Measurements from ENCODE around the gene HMCN2.
"Not testable (repeated sequence)": the region's sequence is repeated elsewhere in the genome, so short reads cannot be mapped to it uniquely, and the experiment has no call there.

The HMCN2 gene

DNA sequence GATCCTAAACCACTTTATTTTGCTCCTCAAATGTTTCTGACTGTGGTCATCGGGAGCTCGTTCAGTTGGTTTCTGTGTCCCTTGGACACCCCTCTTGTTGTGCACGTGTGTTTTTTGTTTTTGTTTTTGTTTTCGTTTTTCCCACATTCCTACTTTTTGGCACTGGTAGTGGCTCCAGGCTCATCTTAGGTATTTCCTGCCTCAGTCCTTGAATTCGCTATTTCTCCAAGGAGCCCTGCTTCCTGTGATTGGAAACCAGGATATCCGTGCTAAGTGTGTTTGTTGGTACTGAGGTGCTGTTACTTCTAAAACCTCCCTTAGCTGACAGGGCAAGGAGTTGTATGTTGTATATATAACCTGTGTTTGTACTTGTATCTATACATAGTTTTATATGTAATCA, 5.9 kb downstream of the HMCN2 start:
- no peak for TF ChIP-seq ZFX (IDR thresholded peaks at IDR 0.05; ENCODE audit: borderline replicate concordance)
- TF ChIP-seq, protein P1, sequence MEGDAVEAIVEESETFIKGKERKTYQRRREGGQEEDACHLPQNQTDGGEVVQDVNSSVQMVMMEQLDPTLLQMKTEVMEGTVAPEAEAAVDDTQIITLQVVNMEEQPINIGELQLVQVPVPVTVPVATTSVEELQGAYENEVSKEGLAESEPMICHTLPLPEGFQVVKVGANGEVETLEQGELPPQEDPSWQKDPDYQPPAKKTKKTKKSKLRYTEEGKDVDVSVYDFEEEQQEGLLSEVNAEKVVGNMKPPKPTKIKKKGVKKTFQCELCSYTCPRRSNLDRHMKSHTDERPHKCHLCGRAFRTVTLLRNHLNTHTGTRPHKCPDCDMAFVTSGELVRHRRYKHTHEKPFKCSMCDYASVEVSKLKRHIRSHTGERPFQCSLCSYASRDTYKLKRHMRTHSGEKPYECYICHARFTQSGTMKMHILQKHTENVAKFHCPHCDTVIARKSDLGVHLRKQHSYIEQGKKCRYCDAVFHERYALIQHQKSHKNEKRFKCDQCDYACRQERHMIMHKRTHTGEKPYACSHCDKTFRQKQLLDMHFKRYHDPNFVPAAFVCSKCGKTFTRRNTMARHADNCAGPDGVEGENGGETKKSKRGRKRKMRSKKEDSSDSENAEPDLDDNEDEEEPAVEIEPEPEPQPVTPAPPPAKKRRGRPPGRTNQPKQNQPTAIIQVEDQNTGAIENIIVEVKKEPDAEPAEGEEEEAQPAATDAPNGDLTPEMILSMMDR (IDR thresholded peaks at IDR 0.05) = no peak
- H3K27ac ChIP-seq = no peak overlapping the region

- TF ChIP-seq ZFX (IDR thresholded peaks at IDR 0.05; ENCODE audit: borderline replicate concordance) = no peak
- TF ChIP-seq, protein P1 (IDR thresholded peaks at IDR 0.05) = no peak
- H3K27ac ChIP-seq = no peak overlapping the region
These were observed 9.6 kb downstream of the HMCN2 start for GRCh38 chr9:130275156-130275555.

GRCh38 chr9:130276121-130276520, 10.6 kb downstream of the HMCN2 start:
- H3K27ac ChIP-seq = no peak overlapping the region
- no peak for TF ChIP-seq ZFX (IDR thresholded peaks at IDR 0.05; ENCODE audit: borderline replicate concordance)
- TF ChIP-seq, protein P1 (IDR thresholded peaks at IDR 0.05) = no peak

GRCh38 chr9:130276955-130277354, 11.4 kb downstream of the HMCN2 start:
- no peak overlapping the region for H3K27ac ChIP-seq
- TF ChIP-seq, protein P1 (IDR thresholded peaks at IDR 0.05) = no peak
- TF ChIP-seq ZFX (IDR thresholded peaks at IDR 0.05; ENCODE audit: borderline replicate concordance) = no peak

- H3K27ac ChIP-seq = not testable (repeated sequence)
These were observed 12.0 kb downstream of the HMCN2 start for GRCh38 chr9:130277525-130277924.

GRCh38 chr9:130283539-130284248, 18.1 kb downstream of the HMCN2 start:
- no peak overlapping the region for H3K27ac ChIP-seq
- no peak for TF ChIP-seq ZFX (IDR thresholded peaks at IDR 0.05; ENCODE audit: borderline replicate concordance)
- TF ChIP-seq, protein P1 (IDR thresholded peaks at IDR 0.05) = no peak

- H3K27ac ChIP-seq = no peak overlapping the region
- TF ChIP-seq ZFX (IDR thresholded peaks at IDR 0.05; ENCODE audit: borderline replicate concordance) = no peak
- TF ChIP-seq, protein P1 (IDR thresholded peaks at IDR 0.05) = no peak
These were observed 18.7 kb downstream of the HMCN2 start for GRCh38 chr9:130284249-130284625.

GRCh38 chr9:130284690-130285089, 19.1 kb downstream of the HMCN2 start:
- TF ChIP-seq, protein P1 (IDR thresholded peaks at IDR 0.05) = no peak
- TF ChIP-seq ZFX (IDR thresholded peaks at IDR 0.05; ENCODE audit: borderline replicate concordance) = no peak
- no peak overlapping the region for H3K27ac ChIP-seq

All from 22Rv1 (cell line).